ENCODE data around the gene EIF4E1B. TPM values are rescaled to one million over a fixed set of nuclear protein-coding genes. Genes with fewer than 3 reads are reported as not detected.

Gene EIF4E1B
- total and polyA plus RNA-seq, 2 donors (not counting 1 experiment from before 2014, with no cell fraction given): not detected

DNA sequence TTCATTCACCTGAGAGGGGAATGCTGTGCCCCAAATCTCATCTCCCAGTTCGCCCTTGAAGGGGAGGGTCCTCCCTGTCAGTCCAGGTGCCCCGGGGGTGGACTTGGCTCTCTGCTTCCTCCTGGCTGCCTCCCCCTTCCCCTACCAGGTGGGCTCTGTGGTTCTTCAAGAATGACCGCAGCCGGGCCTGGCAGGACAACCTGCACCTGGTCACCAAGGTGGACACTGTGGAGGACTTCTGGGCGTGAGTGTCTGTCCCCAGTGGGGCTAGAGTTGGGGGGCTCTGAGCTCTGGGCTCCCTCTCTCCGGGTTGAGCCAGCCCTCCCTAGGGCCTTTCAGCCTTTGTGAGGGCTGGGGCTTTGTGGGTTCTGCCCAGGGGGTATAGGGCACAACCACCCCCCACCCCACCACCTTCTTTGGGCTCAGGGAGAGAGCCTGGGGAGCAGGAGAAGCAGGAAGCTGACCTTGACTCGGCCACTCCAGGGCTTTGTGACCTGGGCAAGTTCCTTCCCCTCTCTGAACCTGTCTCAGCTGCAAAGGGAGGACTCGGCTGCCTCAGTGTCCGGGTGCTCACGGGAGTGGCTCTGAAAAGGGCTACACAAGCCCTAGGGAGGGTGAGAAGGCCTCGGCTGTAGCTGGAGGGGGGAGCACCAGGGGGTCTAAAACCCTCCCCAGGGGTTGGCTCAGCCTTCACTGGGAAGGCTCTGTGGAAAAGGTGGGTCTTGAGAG, 13.2 kb downstream of the EIF4E1B start:
- no peak overlapping the region for H3K27ac Mint-ChIP-seq
- WGBS (ENCODE audit: insufficient coverage): 90% methylated on average over 10 of the region's 11 CpGs
- Histone ChIP-seq H3K4me1 (ENCODE audit: control insufficient read depth in 2 of 2, insufficient read depth in 2 of 2, low read length in 2 of 2) (peaks cover 13 to 22% of the 10 kb centered on the region in 2 donors), H3K79me2 (ENCODE audit: control insufficient read depth, insufficient read depth, low read length) (peaks cover under 1% of the 10 kb centered on the region), H3K4me3 (ENCODE audit: control extremely low read depth in 1 of 5, extremely low read depth in 1 of 5, insufficient read depth in 1 of 5, low read depth in 2 of 5, low read length in 4 of 5) (no peak overlapping the region), H2AFZ (ENCODE audit: insufficient read depth, low read depth, low read length, poor library complexity, severe bottlenecking) (no peak overlapping the region), H3K9ac (ENCODE audit: low read length) (no peak overlapping the region), H3K27me3 (replicated peaks in 1 of 4; ENCODE audit: control extremely low read depth in 1 of 4, control insufficient read depth in 3 of 4, insufficient read depth in 4 of 4, low read length in 3 of 4) (peaks cover 0 to under 1% (median 0%) of the 10 kb centered on the region in 4 experiments), H3K9me3 (ENCODE audit: control extremely low read depth in 1 of 3, control insufficient read depth in 2 of 3, insufficient read depth in 1 of 3, low read length in 2 of 3) (no peaks in the 10 kb centered on the region), H3K27ac (ENCODE audit: low read length in 2 of 2) (no peak overlapping the region), H4K20me1 (ENCODE audit: control insufficient read depth, insufficient read depth, low read length, poor library complexity, severe bottlenecking) (no peaks in the 10 kb centered on the region), H3K4me2 (replicated peaks; ENCODE audit: low read depth, low read length, poor library complexity, severe bottlenecking) (no peak overlapping the region), H3K36me3 (replicated peaks in 1 of 2; ENCODE audit: control extremely low read depth in 1 of 2, control insufficient read depth in 1 of 2, extremely low read depth in 1 of 2, insufficient read depth in 2 of 2, low read length in 1 of 2) (no peaks in the 10 kb centered on the region)
- DNase-seq (no peak), ATAC-seq (ENCODE audit: low read depth) (no peak)
- no peaks in the 10 kb centered on the region for H3K9me3 Mint-ChIP-seq (ENCODE audit: insufficient read depth)
- ChIA-PET POLR2A (no interaction called here), CTCF (interaction anchor here (0.9 kb wide), 1 partner anchor 13 kb away, joined by 3 read pairs; the partner anchor contains the start of genes EIF4E1B and SNCB)
- peaks cover 3% of the 10 kb centered on the region for H3K27me3 Mint-ChIP-seq
- intact Hi-C loops (cut with micrococcal nuclease): no loop called here
- peaks cover 22% of the 10 kb centered on the region for H3K4me1 Mint-ChIP-seq
- TF ChIP-seq, protein P1, sequence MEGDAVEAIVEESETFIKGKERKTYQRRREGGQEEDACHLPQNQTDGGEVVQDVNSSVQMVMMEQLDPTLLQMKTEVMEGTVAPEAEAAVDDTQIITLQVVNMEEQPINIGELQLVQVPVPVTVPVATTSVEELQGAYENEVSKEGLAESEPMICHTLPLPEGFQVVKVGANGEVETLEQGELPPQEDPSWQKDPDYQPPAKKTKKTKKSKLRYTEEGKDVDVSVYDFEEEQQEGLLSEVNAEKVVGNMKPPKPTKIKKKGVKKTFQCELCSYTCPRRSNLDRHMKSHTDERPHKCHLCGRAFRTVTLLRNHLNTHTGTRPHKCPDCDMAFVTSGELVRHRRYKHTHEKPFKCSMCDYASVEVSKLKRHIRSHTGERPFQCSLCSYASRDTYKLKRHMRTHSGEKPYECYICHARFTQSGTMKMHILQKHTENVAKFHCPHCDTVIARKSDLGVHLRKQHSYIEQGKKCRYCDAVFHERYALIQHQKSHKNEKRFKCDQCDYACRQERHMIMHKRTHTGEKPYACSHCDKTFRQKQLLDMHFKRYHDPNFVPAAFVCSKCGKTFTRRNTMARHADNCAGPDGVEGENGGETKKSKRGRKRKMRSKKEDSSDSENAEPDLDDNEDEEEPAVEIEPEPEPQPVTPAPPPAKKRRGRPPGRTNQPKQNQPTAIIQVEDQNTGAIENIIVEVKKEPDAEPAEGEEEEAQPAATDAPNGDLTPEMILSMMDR (IDR thresholded peaks at IDR 0.05): no peak
- no peak for TF ChIP-seq EZH2 (IDR thresholded peaks at IDR 0.05; ENCODE audit: borderline replicate concordance, insufficient read depth, low read depth, low read length, poor library complexity, severe bottlenecking)
- H3K4me3 Mint-ChIP-seq: no peak overlapping the region

DNA sequence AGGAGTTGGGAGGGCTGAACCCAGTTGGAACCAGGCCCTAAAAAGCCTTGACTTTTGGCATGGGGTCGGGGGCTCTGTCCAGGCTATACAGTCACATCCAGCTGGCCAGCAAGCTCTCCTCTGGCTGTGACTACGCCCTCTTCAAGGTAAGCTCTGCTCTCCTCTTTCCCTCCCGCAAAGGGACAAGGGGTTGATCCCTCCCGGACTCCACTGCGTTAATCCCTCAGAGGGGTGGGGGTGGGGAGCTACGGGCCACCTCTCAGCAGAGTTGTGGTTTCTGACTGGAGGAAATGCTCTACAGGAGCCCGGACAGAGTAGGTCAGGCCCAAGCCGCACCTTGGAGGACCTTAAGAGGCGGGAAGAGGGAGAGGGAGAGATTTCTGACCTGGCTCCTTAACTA, 13.8 kb downstream of the EIF4E1B start:
- ChIA-PET CTCF (no interaction called here), POLR2A (no interaction called here)
- DNase-seq: no peak
- Histone ChIP-seq H4K20me1 (ENCODE audit: control insufficient read depth, insufficient read depth, low read length, poor library complexity, severe bottlenecking) (no peaks in the 10 kb centered on the region), H3K4me1 (ENCODE audit: control insufficient read depth in 2 of 2, insufficient read depth in 2 of 2, low read length in 2 of 2) (peaks cover 19 to 27% of the 10 kb centered on the region in 2 donors), H3K36me3 (replicated peaks in 1 of 2; ENCODE audit: control extremely low read depth in 1 of 2, control insufficient read depth in 1 of 2, extremely low read depth in 1 of 2, insufficient read depth in 2 of 2, low read length in 1 of 2) (no peaks in the 10 kb centered on the region), H3K79me2 (ENCODE audit: control insufficient read depth, insufficient read depth, low read length) (peaks cover 6% of the 10 kb centered on the region), H3K4me3 (ENCODE audit: control extremely low read depth in 1 of 5, extremely low read depth in 1 of 5, insufficient read depth in 1 of 5, low read depth in 2 of 5, low read length in 4 of 5) (no peak overlapping the region), H3K27ac (ENCODE audit: low read length in 2 of 2) (no peak overlapping the region), H3K27me3 (replicated peaks in 1 of 4; ENCODE audit: control extremely low read depth in 1 of 4, control insufficient read depth in 3 of 4, insufficient read depth in 4 of 4, low read length in 3 of 4) (no peaks in the 10 kb centered on the region), H2AFZ (ENCODE audit: insufficient read depth, low read depth, low read length, poor library complexity, severe bottlenecking) (no peak overlapping the region), H3K9ac (ENCODE audit: low read length) (no peak overlapping the region), H3K4me2 (replicated peaks; ENCODE audit: low read depth, low read length, poor library complexity, severe bottlenecking) (no peak overlapping the region), H3K9me3 (ENCODE audit: control extremely low read depth in 1 of 3, control insufficient read depth in 2 of 3, insufficient read depth in 1 of 3, low read length in 2 of 3) (no peaks in the 10 kb centered on the region)
- H3K27ac Mint-ChIP-seq: no peak overlapping the region
- TF ChIP-seq EZH2 (IDR thresholded peaks at IDR 0.05; ENCODE audit: borderline replicate concordance, insufficient read depth, low read depth, low read length, poor library complexity, severe bottlenecking): no peak
- TF ChIP-seq, protein P1 (IDR thresholded peaks at IDR 0.05): no peak
- H3K4me1 Mint-ChIP-seq: peaks cover 27% of the 10 kb centered on the region
- no peak for ATAC-seq (ENCODE audit: low read depth)
- intact Hi-C loops (cut with micrococcal nuclease): no loop called here
- H3K27me3 Mint-ChIP-seq: no peaks in the 10 kb centered on the region
- WGBS (ENCODE audit: insufficient coverage): 76% methylated on average over 3 of the region's 9 CpGs
- H3K9me3 Mint-ChIP-seq (ENCODE audit: insufficient read depth): no peaks in the 10 kb centered on the region
- no peak overlapping the region for H3K4me3 Mint-ChIP-seq
